ENCODE data around the gene ASTN2.

GRCh38 chr9:116515541-116515940, 899.3 kb downstream of the ASTN2 start:
- TF ChIP-seq CTCF (IDR thresholded peaks at IDR 0.05) (no peak), POLR2A (IDR thresholded peaks at IDR 0.05) (no peak)

All from thyroid gland (tissue), 4 donors.